Hematopoietic multipotent progenitor cell treated with erythropoietin and hydrocortisone succinate and interleukin-3 and kit ligand, for 6 days (in vitro differentiated cells): Measurements from ENCODE around the gene ADAMTS2.
A peak's percentile ranks its signal among the peaks of the same experiment; 100 is the strongest.

Experiments used
- DNase-seq: peaks from one replicate; pipeline ENCODE4 v3.0.0-alpha.2; 2015

The ADAMTS2 gene

GRCh38 chr5:179371681-179372680 lies 26.7 kb upstream of the ADAMTS2 start:
- no peak for DNase-seq

- no peak for DNase-seq
These were observed 25.9 kb upstream of the ADAMTS2 start for GRCh38 chr5:179371121-179371510.

- DNase-seq, result no peak
These were observed 25.3 kb upstream of the ADAMTS2 start for GRCh38 chr5:179370490-179371120.

GRCh38 chr5:179369530-179369884 lies 24.2 kb upstream of the ADAMTS2 start:
- DNase-seq, result no peak

GRCh38 chr5:179368806-179369529 lies 23.7 kb upstream of the ADAMTS2 start:
- no peak for DNase-seq

- DNase-seq, result no peak
These were observed 23.0 kb upstream of the ADAMTS2 start for GRCh38 chr5:179368126-179368805.

GRCh38 chr5:179367491-179367890 lies 22.2 kb upstream of the ADAMTS2 start:
- DNase-seq, result no peak

GRCh38 chr5:179362355-179362754 lies 17.1 kb upstream of the ADAMTS2 start:
- no peak for DNase-seq

- no peak for DNase-seq
These were observed 15.9 kb upstream of the ADAMTS2 start for GRCh38 chr5:179361037-179361603.

- no peak for DNase-seq
These were observed 11.8 kb upstream of the ADAMTS2 start for GRCh38 chr5:179357031-179357430.

- DNase-seq, result peak; percentile 42
These were observed 11.0 kb upstream of the ADAMTS2 start for GRCh38 chr5:179355976-179356974.

GRCh38 chr5:179354305-179354882 lies 9.1 kb upstream of the ADAMTS2 start:
- no peak for DNase-seq

GRCh38 chr5:179348843-179349242 lies 3.6 kb upstream of the ADAMTS2 start:
- no peak for DNase-seq

- no peak for DNase-seq
These were observed 2.8 kb upstream of the ADAMTS2 start for GRCh38 chr5:179348011-179348530.

GRCh38 chr5:179347581-179347980 lies 2.3 kb upstream of the ADAMTS2 start:
- DNase-seq, result no peak

GRCh38 chr5:179346875-179347274 lies 1.6 kb upstream of the ADAMTS2 start:
- no peak for DNase-seq

- DNase-seq, result no peak
These were observed 1.1 kb upstream of the ADAMTS2 start for GRCh38 chr5:179346401-179346800.

- DNase-seq, result no peak
These were observed 153 bp downstream of the ADAMTS2 start for GRCh38 chr5:179345183-179345432.

- no peak for DNase-seq
These were observed 654 bp downstream of the ADAMTS2 start for GRCh38 chr5:179344431-179345182.
